Sigmoid colon (tissue), 4 donors: ENCODE measurements around the gene DTWD1.

Source experiments
- POLR2A ChIP-seq, 2 donors: fragments of 450-650 bp; IDR thresholded peaks; one replicate each; pipeline ENCODE4 v1.6.1; 2016; ENCODE audit warnings: antibody characterized with exemption in 2 of 2, mild to moderate bottlenecking in 2 of 2, moderate library complexity in 2 of 2
- POLR2AphosphoS5 ChIP-seq, 4 donors: sonication (generic); formaldehyde crosslinking; IDR thresholded peaks; one replicate each; pipeline ENCODE4 v1.6.1; 2017; ENCODE audit warnings: antibody characterized with exemption in 4 of 4
- TF ChIP-seq, protein P1 (sequence below), 4 experiments: fragments of 450-650 bp in 3 of 4; fragments of 200-600 bp in 1 of 4; IDR thresholded peaks; one replicate each; pipeline ENCODE4 v1.5.1; 2016 to 2019; ENCODE audit warnings: antibody characterized with exemption in 4 of 4, mild to moderate bottlenecking in 3 of 4, moderate library complexity in 2 of 4

DNA sequence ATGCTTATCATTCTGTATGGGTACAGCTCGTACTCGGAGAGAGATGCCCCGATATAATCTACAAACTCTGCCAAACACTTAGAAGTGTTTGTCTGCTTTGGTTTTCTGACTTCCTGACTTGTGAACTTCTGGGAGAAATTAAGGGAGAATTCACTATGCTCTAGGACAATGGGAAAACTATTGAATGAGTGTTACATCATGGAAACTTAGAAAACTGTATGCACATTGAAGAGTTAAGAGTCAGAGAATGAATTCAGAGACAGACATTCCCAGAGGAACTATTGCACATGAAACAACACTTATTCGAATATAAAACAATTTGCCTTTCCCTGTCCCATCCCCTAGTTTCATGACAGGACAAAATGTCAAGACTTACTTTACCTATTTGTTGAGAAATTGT, 57.8 kb downstream of the DTWD1 start:
- TF ChIP-seq, protein P1, sequence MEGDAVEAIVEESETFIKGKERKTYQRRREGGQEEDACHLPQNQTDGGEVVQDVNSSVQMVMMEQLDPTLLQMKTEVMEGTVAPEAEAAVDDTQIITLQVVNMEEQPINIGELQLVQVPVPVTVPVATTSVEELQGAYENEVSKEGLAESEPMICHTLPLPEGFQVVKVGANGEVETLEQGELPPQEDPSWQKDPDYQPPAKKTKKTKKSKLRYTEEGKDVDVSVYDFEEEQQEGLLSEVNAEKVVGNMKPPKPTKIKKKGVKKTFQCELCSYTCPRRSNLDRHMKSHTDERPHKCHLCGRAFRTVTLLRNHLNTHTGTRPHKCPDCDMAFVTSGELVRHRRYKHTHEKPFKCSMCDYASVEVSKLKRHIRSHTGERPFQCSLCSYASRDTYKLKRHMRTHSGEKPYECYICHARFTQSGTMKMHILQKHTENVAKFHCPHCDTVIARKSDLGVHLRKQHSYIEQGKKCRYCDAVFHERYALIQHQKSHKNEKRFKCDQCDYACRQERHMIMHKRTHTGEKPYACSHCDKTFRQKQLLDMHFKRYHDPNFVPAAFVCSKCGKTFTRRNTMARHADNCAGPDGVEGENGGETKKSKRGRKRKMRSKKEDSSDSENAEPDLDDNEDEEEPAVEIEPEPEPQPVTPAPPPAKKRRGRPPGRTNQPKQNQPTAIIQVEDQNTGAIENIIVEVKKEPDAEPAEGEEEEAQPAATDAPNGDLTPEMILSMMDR (IDR thresholded peaks at IDR 0.05) = no peak
- TF ChIP-seq POLR2A (IDR thresholded peaks at IDR 0.05) (no peak), POLR2AphosphoS5 (IDR thresholded peaks at IDR 0.05) (no peak)
